B cell (primary cell): ENCODE data around the gene VAV2. TPM values are rescaled to one million over a fixed set of nuclear protein-coding genes. Genes with fewer than 3 reads are reported as not detected.

Source experiments
- ATAC-seq: fragments of 200-7000 bp; cut with Tn5 transposase; one replicate; pipeline ENCODE4 v1.10.0; 2021; ENCODE audit warnings: low read depth, mild to moderate bottlenecking, moderate number of reproducible peaks, moderate library complexity
- CTCF ChIA-PET: fragments of 350-600 bp; sonication (Branson Sonifier 250); formaldehyde crosslinking; loops from one replicate; lab custom pipeline; 2021; ENCODE audit warnings: antibody characterized with exemption, inconsistent platforms; lab: Charles Lee
- POLR2A ChIA-PET: fragments of 350-600 bp; sonication (Branson Sonifier 250); formaldehyde crosslinking; loops from one replicate; lab custom pipeline; 2021; ENCODE audit warnings: antibody characterized with exemption; lab: Charles Lee
- DNase-seq: peaks from one replicate; pipeline ENCODE4 v3.0.0; 2013
- H2AFZ ChIP-seq: 2 replicates; pipeline ENCODE4 v1.6.1; 2012; ENCODE audit warnings: mild to moderate bottlenecking, low read depth, low read length; ENCODE audit not compliant: insufficient read depth, poor library complexity, severe bottlenecking
- H3K27ac ChIP-seq, 2 donors: 1 replicate in 1 of 2; 2 replicates in 1 of 2; pipeline ENCODE4 v1.5.1; 2012 to 2013; ENCODE audit warnings: low read length in 2 of 2, mild to moderate bottlenecking in 2 of 2, moderate library complexity in 1 of 2
- H3K27me3 ChIP-seq, 4 experiments: fragments of 200-600 bp in 1 of 4; sonication (generic) in 1 of 4; replicated peaks in 1 of 4; 1 replicate in 2 of 4; 2 replicates in 2 of 4; pipeline versions ENCODE4 v1.6.1 to v1.7.0; 2013 to 2016; ENCODE audit warnings: low read length in 3 of 4, mild to moderate bottlenecking in 2 of 4, mixed read lengths in 1 of 4, moderate library complexity in 1 of 4; ENCODE audit not compliant: insufficient read depth in 4 of 4, control insufficient read depth in 3 of 4; ENCODE audit errors: control extremely low read depth in 1 of 4
- H3K36me3 ChIP-seq, 2 experiments: replicated peaks in 1 of 2; 1 replicate in 1 of 2; 2 replicates in 1 of 2; pipeline versions ENCODE4 v1.6.1 to v1.7.1; 2013; ENCODE audit warnings: low read length in 1 of 2; ENCODE audit not compliant: insufficient read depth in 2 of 2, control insufficient read depth in 1 of 2; ENCODE audit errors: control extremely low read depth in 1 of 2, extremely low read depth in 1 of 2
- H3K4me1 ChIP-seq, 2 donors: fragments of 200-600 bp in 1 of 2; sonication (generic) in 1 of 2; 1 replicate in 1 of 2; 2 replicates in 1 of 2; pipeline versions ENCODE4 v1.5.1 to v1.6.1; 2013 to 2017; ENCODE audit warnings: low read length in 2 of 2; ENCODE audit not compliant: control insufficient read depth in 2 of 2, insufficient read depth in 2 of 2
- H3K4me2 ChIP-seq: replicated peaks from 2 replicates; pipeline ENCODE3; 2012; ENCODE audit warnings: mild to moderate bottlenecking, low read depth, low read length; ENCODE audit not compliant: poor library complexity, severe bottlenecking
- H3K4me3 ChIP-seq, 5 experiments: fragments of 200-600 bp in 1 of 5; sonication (generic) in 1 of 5; 1 replicate in 3 of 5; 2 replicates in 2 of 5; pipeline versions ENCODE4 v1.5.1 to v1.7.0; 2011 to 2016; ENCODE audit warnings: low read length in 4 of 5, mild to moderate bottlenecking in 4 of 5, low read depth in 2 of 5, control low read depth in 1 of 5, moderate library complexity in 1 of 5; ENCODE audit not compliant: insufficient read depth in 1 of 5; ENCODE audit errors: control extremely low read depth in 1 of 5, extremely low read depth in 1 of 5
- H3K79me2 ChIP-seq: fragments of 200-600 bp; sonication (generic); one replicate; pipeline ENCODE4 v1.6.0; 2016; ENCODE audit warnings: low read length; ENCODE audit not compliant: control insufficient read depth, insufficient read depth
- H3K9ac ChIP-seq: fragments of 200-600 bp; sonication (generic); 2 replicates; pipeline ENCODE4 v1.6.1; 2017; ENCODE audit warnings: mild to moderate bottlenecking, low read length, moderate library complexity
- H3K9me3 ChIP-seq, 3 donors: one replicate each; pipeline versions ENCODE4 v1.6.1 to v1.7.1; 2013; ENCODE audit warnings: low read length in 2 of 3; ENCODE audit not compliant: control insufficient read depth in 2 of 3, insufficient read depth in 1 of 3; ENCODE audit errors: control extremely low read depth in 1 of 3
- H4K20me1 ChIP-seq: 2 replicates; pipeline ENCODE4 v1.6.0; 2012; ENCODE audit warnings: mild to moderate bottlenecking, low read length; ENCODE audit not compliant: insufficient read depth, control insufficient read depth, poor library complexity, severe bottlenecking
- H3K27ac Mint-ChIP-seq: one replicate; pipeline ENCODE4 v1.8.0; 2021; ENCODE audit warnings: mixed read lengths
- H3K27me3 Mint-ChIP-seq: one replicate; pipeline ENCODE4 v1.8.0; 2021; ENCODE audit warnings: mixed read lengths
- H3K4me1 Mint-ChIP-seq: one replicate; pipeline ENCODE4 v1.8.0; 2021; ENCODE audit warnings: mixed read lengths
- H3K4me3 Mint-ChIP-seq: one replicate; pipeline ENCODE4 v1.8.0; 2021; ENCODE audit warnings: mixed read lengths
- H3K9me3 Mint-ChIP-seq: one replicate; pipeline ENCODE4 v1.8.0; 2022; ENCODE audit warnings: mixed read lengths; ENCODE audit not compliant: insufficient read depth
- EZH2 ChIP-seq: IDR thresholded peaks from 2 replicates; pipeline ENCODE4 v1.6.1; 2012; ENCODE audit warnings: borderline replicate concordance, low read depth, mild to moderate bottlenecking, moderate library complexity, low read length; ENCODE audit not compliant: insufficient read depth, poor library complexity, severe bottlenecking
- WGBS: methylation state at CpG from one replicate; pipeline ENCODE4 v1.1.5; 2013; ENCODE audit warnings: missing lambda C conversion rate; ENCODE audit not compliant: insufficient coverage; 5-methylcytosine and 5-hydroxymethylcytosine counted together
- intact Hi-C: fragments of 100-400 bp; cut with micrococcal nuclease; formaldehyde crosslinking; loops from one replicate; pipeline ENCODE4 v1.10.0; 2022
- polyA plus RNA-seq: library from polyadenylated mRNA; depleted of rRNA; stranded (reverse); fragments of >200 nt; gene quantifications from 2 replicates; pipeline ENCODE4 v1.2.3, GENCODE V29; 2012
- total RNA-seq, 2 donors: library from RNA; stranded (reverse); fragments of 120-200 nt in 1 of 2; gene quantifications; 1 replicate in 1 of 2; 2 replicates in 1 of 2; pipeline versions ENCODE4 v1.2.3 to v1.2.4, GENCODE V29; 2013 to 2022
- TF ChIP-seq, protein P1 (sequence below): fragments of 200-600 bp; IDR thresholded peaks from one replicate; pipeline ENCODE4 v1.8.0; 2022; ENCODE audit warnings: antibody characterized with exemption, mild to moderate bottlenecking

VAV2 gene
- total and polyA plus RNA-seq, 2 donors (not counting 1 experiment from before 2014, with no cell fraction given), result 34.4 to 128 TPM

DNA sequence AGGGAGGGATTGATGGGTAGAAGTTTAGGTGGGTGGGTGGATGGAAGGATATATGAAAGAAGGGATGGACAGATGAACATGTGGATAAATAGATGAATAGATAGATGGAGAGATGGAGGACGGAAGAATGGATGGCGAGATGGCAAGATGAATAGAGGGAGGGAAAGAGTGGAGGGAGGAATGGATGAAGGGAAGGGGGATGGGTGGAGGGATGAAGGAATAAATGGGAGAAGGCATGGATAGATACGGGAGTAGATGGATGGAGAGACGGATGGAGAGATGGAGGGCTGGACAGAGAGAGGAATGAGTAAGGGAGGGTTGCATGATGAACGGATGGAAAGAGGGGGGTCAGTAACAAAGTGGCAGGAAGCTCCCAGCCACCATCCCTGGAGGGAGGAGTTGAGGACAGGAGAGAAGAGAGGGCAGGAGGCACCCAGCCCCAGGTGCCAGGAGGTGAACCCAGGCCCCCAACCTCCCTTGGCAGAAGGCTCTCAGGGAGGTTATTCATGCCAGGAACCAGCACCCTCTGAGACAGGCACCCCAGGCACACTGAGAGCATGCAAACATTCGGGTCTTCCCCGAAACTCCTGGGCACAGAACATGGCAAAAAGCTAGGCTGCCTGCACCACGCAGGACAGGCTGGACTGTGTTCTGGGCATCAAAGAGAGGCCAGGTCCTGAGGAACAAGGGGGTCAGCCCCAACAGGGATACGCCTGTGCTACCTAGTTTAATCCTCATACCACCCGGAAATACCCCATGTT lies 263.1 kb downstream of the VAV2 start:
- POLR2A ChIA-PET, result no interaction called here
- Histone ChIP-seq H3K36me3 (no peaks in the 10 kb centered on the region), H3K9me3 (no peaks in the 10 kb centered on the region), H3K4me3 (no peak overlapping the region), H3K9ac (no peak overlapping the region), H2AFZ (no peak overlapping the region), H3K79me2 (no peaks in the 10 kb centered on the region), H3K27me3 (peaks cover 0 to 27% (median 8%) of the 10 kb centered on the region in 4 experiments), H3K4me1 (peaks cover 0 to 2% of the 10 kb centered on the region in 2 donors), H4K20me1 (no peaks in the 10 kb centered on the region), H3K27ac (no peak overlapping the region), H3K4me2 (no peak overlapping the region)
- CTCF ChIA-PET, result interaction anchor here (0.6 to 2.9 kb wide), 2 partner anchors 13 to 238 kb away, joined by 4 to 13 read pairs; no protein-coding TSS in a partner anchor
- ATAC-seq (no peak), DNase-seq (no peak)
- Mint-ChIP-seq H3K27ac (no peak overlapping the region), H3K9me3 (no peaks in the 10 kb centered on the region), H3K4me1 (peaks cover 14% of the 10 kb centered on the region), H3K4me3 (no peak overlapping the region), H3K27me3 (peaks cover 23% of the 10 kb centered on the region)
- 88% methylated on average over 10 of the region's 10 CpGs for WGBS
- TF ChIP-seq, protein P1, sequence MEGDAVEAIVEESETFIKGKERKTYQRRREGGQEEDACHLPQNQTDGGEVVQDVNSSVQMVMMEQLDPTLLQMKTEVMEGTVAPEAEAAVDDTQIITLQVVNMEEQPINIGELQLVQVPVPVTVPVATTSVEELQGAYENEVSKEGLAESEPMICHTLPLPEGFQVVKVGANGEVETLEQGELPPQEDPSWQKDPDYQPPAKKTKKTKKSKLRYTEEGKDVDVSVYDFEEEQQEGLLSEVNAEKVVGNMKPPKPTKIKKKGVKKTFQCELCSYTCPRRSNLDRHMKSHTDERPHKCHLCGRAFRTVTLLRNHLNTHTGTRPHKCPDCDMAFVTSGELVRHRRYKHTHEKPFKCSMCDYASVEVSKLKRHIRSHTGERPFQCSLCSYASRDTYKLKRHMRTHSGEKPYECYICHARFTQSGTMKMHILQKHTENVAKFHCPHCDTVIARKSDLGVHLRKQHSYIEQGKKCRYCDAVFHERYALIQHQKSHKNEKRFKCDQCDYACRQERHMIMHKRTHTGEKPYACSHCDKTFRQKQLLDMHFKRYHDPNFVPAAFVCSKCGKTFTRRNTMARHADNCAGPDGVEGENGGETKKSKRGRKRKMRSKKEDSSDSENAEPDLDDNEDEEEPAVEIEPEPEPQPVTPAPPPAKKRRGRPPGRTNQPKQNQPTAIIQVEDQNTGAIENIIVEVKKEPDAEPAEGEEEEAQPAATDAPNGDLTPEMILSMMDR, result no peak
- no peak for TF ChIP-seq EZH2
- intact Hi-C loops, result loop anchor here (5.0 kb wide), 1 partner anchor 197 kb away; the partner anchor contains the start of gene ADAMTSL2

GRCh38 chr9:133727876-133728441 lies 264.2 kb downstream of the VAV2 start:
- Mint-ChIP-seq H3K4me3 (no peak overlapping the region), H3K9me3 (no peaks in the 10 kb centered on the region), H3K27ac (no peak overlapping the region), H3K27me3 (peaks cover 28% of the 10 kb centered on the region), H3K4me1 (peaks cover 9% of the 10 kb centered on the region)
- CTCF ChIA-PET, result interaction anchor here (1.1 to 2.9 kb wide), 5 partner anchors 11 to 706 kb away, joined by 3 to 13 read pairs (median 8); partner anchors contain the start of gene SARDH
- DNase-seq (no peak), ATAC-seq (no peak)
- H3K4me3 ChIP-seq, result no peak overlapping the region
- H3K9ac ChIP-seq, result no peak overlapping the region
- H2AFZ ChIP-seq, result no peak overlapping the region
- H3K27me3 ChIP-seq, result peaks cover 0 to 27% (median 8%) of the 10 kb centered on the region in 4 experiments
- POLR2A ChIA-PET, result no interaction called here
- no peaks in the 10 kb centered on the region for H3K4me1 ChIP-seq
- TF ChIP-seq, protein P1, result no peak
- no peak for TF ChIP-seq EZH2
- no peaks in the 10 kb centered on the region for H3K36me3 ChIP-seq
- H3K9me3 ChIP-seq, result no peaks in the 10 kb centered on the region
- no peak overlapping the region for H3K27ac ChIP-seq
- no peaks in the 10 kb centered on the region for H3K79me2 ChIP-seq
- H3K4me2 ChIP-seq, result no peak overlapping the region
- 94% methylated on average over 18 of the region's 18 CpGs for WGBS
- no peaks in the 10 kb centered on the region for H4K20me1 ChIP-seq
- intact Hi-C loops, result loop anchor here (5.0 kb wide), 1 partner anchor 196 kb away; the partner anchor contains the start of gene ADAMTSL2
